WTC11 (cell line): Measurements from ENCODE around the gene DPP8. TPM values are rescaled to one million over a fixed set of nuclear protein-coding genes. Genes with fewer than 3 reads are reported as not detected.

Source experiments
- ATAC-seq: fragments of 200-7000 bp; cut with Tn5 transposase; 2 replicates; pipeline ENCODE4 v1.10.0; 2021; ENCODE audit warnings: mild to moderate bottlenecking, moderate library complexity
- CTCF ChIA-PET: fragments of 300-600 bp; sonication (Branson Sonifier 250); formaldehyde crosslinking; loops from one replicate; lab custom pipeline; 2021; ENCODE audit warnings: antibody characterized with exemption; lab: Charles Lee
- POLR2A ChIA-PET: fragments of 350-600 bp; sonication (Branson Sonifier 250); formaldehyde crosslinking; loops from one replicate; lab custom pipeline; 2021; ENCODE audit warnings: antibody characterized with exemption; lab: Charles Lee
- DNase-seq: peaks from one replicate; pipeline ENCODE4 v3.0.0; 2021; ENCODE audit warnings: low spot score
- H3K27ac Mint-ChIP-seq: 2 replicates; pipeline ENCODE4 v1.8.0; 2021; ENCODE audit warnings: mixed read lengths
- H3K27me3 Mint-ChIP-seq: 2 replicates; pipeline ENCODE4 v1.8.0; 2021; ENCODE audit warnings: low read depth, mild to moderate bottlenecking, moderate library complexity, mixed read lengths
- H3K36me3 Mint-ChIP-seq: 2 replicates; pipeline ENCODE4 v1.8.0; 2021; ENCODE audit warnings: mixed read lengths
- H3K4me1 Mint-ChIP-seq: 2 replicates; pipeline ENCODE4 v1.8.0; 2022; ENCODE audit warnings: mixed read lengths
- H3K4me3 Mint-ChIP-seq: 2 replicates; pipeline ENCODE4 v1.8.0; 2021; ENCODE audit warnings: mild to moderate bottlenecking, moderate library complexity, mixed read lengths
- H3K9me3 Mint-ChIP-seq: 2 replicates; pipeline ENCODE4 v1.8.0; 2021; ENCODE audit warnings: mixed read lengths
- ESRRA ChIP-seq: sonication (generic); formaldehyde crosslinking; IDR thresholded peaks from 2 replicates; pipeline ENCODE4 v1.8.1; 2022; ENCODE audit warnings: mild to moderate bottlenecking, missing genetic modification reagents, borderline replicate concordance
- ETV6 ChIP-seq: sonication (generic); formaldehyde crosslinking; IDR thresholded peaks from 2 replicates; pipeline ENCODE4 v1.8.1; 2022; ENCODE audit warnings: mild to moderate bottlenecking, missing genetic modification reagents
- FOXK1 ChIP-seq: sonication (generic); formaldehyde crosslinking; IDR thresholded peaks from 2 replicates; pipeline ENCODE4 v1.8.0; 2022; ENCODE audit warnings: mild to moderate bottlenecking, moderate library complexity, missing genetic modification reagents
- IRF2 ChIP-seq: sonication (generic); formaldehyde crosslinking; IDR thresholded peaks from 2 replicates; pipeline ENCODE4 v1.8.0; 2022; ENCODE audit warnings: low read depth, missing genetic modification reagents, borderline replicate concordance
- MXD4 ChIP-seq: fragments of 250-450 bp; sonication (Bioruptor Pico); IDR thresholded peaks from 2 replicates; pipeline ENCODE4 v1.8.0; 2021; ENCODE audit warnings: mild to moderate bottlenecking, moderate library complexity, borderline replicate concordance
- NR1H2 ChIP-seq: sonication (generic); formaldehyde crosslinking; IDR thresholded peaks from 2 replicates; pipeline ENCODE4 v1.9.0; 2021; ENCODE audit warnings: mild to moderate bottlenecking, moderate library complexity, missing genetic modification reagents
- NR2C2 ChIP-seq: sonication (generic); formaldehyde crosslinking; IDR thresholded peaks from 2 replicates; pipeline ENCODE4 v1.8.0; 2022; ENCODE audit warnings: mild to moderate bottlenecking, missing genetic modification reagents
- ZNF263 ChIP-seq: sonication (generic); formaldehyde crosslinking; IDR thresholded peaks from 2 replicates; pipeline ENCODE4 v1.8.1; 2022; ENCODE audit warnings: low read depth, mild to moderate bottlenecking, moderate library complexity, missing genetic modification reagents
- ZNF396 ChIP-seq: fragments of 250-450 bp; sonication (Bioruptor Pico); IDR thresholded peaks from 2 replicates; pipeline ENCODE4 v1.8.0; 2021; ENCODE audit warnings: mild to moderate bottlenecking, moderate library complexity, borderline replicate concordance
- total RNA-seq: library from RNA; stranded (reverse); gene quantifications from 3 replicates; pipeline ENCODE4 v1.2.3, GENCODE V29; 2021
- TF ChIP-seq, protein P1 (sequence below): fragments of 200-600 bp; IDR thresholded peaks from 2 replicates; pipeline ENCODE4 v1.8.0; 2022; ENCODE audit warnings: antibody characterized with exemption
- TF ChIP-seq, protein P2 (sequence below): sonication (generic); formaldehyde crosslinking; IDR thresholded peaks from 2 replicates; pipeline ENCODE4 v1.8.0; 2022; ENCODE audit warnings: missing genetic modification reagents
- TF ChIP-seq, protein P3 (sequence below): sonication (generic); formaldehyde crosslinking; conservative IDR thresholded peaks from 2 replicates; pipeline ENCODE4 v1.8.1; 2022; ENCODE audit warnings: mild to moderate bottlenecking, missing genetic modification reagents
- TF ChIP-seq, protein P4 (sequence below): sonication (generic); formaldehyde crosslinking; IDR thresholded peaks from 2 replicates; pipeline ENCODE4 v1.8.0; 2023; ENCODE audit warnings: missing genetic modification reagents
- TF ChIP-seq, protein P5 (sequence below): fragments of 250-450 bp; sonication (Bioruptor Pico); conservative IDR thresholded peaks from 2 replicates; pipeline ENCODE4 v1.9.0; 2021; ENCODE audit warnings: mild to moderate bottlenecking
- TF ChIP-seq, protein P6 (sequence below): fragments of 250-450 bp; sonication (Bioruptor Pico); IDR thresholded peaks from 2 replicates; pipeline ENCODE4 v1.8.0; 2021; ENCODE audit warnings: mild to moderate bottlenecking

DPP8 gene
- total RNA-seq, 1 experiment from 2014 or later, result 31.9 TPM

DNA sequence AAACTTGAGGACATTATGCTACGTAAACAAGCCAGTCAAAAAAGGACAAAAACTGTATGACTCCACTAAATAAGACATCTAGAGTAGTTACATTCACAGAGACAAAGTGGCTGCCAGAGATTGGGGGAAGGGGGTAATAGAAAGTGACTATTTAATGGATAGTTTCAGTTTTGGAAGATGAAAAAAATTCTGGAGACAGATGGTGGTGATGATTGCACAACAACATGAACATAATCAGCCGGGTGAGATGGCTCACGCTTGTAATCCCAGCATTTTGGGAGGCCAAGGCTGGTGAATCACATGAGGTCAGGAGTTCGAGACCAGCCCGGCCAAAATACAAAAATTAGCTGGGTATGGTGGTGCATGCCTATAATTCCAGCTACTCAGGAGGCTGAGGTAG is 40.6 kb downstream of the DPP8 start:
- H3K4me1 Mint-ChIP-seq, result no peaks in the 10 kb centered on the region
- POLR2A ChIA-PET, result no interaction called here
- H3K27ac Mint-ChIP-seq, result 0 out of 2 replicates have a peak overlapping the region, but pooled peaks have one; percentile 15
- DNase-seq (no peak), ATAC-seq (no peak)
- peaks cover 41% of the 10 kb centered on the region for H3K36me3 Mint-ChIP-seq
- TF ChIP-seq FOXK1 (no peak), IRF2 (CRISPR knock-in tag) (no peak), ETV6 (CRISPR knock-in tag) (no peak), ZNF396 (CRISPR knock-in tag) (no peak)
- TF ChIP-seq, protein P1, sequence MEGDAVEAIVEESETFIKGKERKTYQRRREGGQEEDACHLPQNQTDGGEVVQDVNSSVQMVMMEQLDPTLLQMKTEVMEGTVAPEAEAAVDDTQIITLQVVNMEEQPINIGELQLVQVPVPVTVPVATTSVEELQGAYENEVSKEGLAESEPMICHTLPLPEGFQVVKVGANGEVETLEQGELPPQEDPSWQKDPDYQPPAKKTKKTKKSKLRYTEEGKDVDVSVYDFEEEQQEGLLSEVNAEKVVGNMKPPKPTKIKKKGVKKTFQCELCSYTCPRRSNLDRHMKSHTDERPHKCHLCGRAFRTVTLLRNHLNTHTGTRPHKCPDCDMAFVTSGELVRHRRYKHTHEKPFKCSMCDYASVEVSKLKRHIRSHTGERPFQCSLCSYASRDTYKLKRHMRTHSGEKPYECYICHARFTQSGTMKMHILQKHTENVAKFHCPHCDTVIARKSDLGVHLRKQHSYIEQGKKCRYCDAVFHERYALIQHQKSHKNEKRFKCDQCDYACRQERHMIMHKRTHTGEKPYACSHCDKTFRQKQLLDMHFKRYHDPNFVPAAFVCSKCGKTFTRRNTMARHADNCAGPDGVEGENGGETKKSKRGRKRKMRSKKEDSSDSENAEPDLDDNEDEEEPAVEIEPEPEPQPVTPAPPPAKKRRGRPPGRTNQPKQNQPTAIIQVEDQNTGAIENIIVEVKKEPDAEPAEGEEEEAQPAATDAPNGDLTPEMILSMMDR, result no peak
- TF ChIP-seq, protein P2, sequence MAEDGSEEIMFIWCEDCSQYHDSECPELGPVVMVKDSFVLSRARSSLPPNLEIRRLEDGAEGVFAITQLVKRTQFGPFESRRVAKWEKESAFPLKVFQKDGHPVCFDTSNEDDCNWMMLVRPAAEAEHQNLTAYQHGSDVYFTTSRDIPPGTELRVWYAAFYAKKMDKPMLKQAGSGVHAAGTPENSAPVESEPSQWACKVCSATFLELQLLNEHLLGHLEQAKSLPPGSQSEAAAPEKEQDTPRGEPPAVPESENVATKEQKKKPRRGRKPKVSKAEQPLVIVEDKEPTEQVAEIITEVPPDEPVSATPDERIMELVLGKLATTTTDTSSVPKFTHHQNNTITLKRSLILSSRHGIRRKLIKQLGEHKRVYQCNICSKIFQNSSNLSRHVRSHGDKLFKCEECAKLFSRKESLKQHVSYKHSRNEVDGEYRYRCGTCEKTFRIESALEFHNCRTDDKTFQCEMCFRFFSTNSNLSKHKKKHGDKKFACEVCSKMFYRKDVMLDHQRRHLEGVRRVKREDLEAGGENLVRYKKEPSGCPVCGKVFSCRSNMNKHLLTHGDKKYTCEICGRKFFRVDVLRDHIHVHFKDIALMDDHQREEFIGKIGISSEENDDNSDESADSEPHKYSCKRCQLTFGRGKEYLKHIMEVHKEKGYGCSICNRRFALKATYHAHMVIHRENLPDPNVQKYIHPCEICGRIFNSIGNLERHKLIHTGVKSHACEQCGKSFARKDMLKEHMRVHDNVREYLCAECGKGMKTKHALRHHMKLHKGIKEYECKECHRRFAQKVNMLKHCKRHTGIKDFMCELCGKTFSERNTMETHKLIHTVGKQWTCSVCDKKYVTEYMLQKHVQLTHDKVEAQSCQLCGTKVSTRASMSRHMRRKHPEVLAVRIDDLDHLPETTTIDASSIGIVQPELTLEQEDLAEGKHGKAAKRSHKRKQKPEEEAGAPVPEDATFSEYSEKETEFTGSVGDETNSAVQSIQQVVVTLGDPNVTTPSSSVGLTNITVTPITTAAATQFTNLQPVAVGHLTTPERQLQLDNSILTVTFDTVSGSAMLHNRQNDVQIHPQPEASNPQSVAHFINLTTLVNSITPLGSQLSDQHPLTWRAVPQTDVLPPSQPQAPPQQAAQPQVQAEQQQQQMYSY (CRISPR knock-in tag), result no peak
- TF ChIP-seq, protein P3, sequence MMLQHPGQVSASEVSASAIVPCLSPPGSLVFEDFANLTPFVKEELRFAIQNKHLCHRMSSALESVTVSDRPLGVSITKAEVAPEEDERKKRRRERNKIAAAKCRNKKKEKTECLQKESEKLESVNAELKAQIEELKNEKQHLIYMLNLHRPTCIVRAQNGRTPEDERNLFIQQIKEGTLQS (CRISPR knock-in tag), result no peak
- TF ChIP-seq, protein P4, sequence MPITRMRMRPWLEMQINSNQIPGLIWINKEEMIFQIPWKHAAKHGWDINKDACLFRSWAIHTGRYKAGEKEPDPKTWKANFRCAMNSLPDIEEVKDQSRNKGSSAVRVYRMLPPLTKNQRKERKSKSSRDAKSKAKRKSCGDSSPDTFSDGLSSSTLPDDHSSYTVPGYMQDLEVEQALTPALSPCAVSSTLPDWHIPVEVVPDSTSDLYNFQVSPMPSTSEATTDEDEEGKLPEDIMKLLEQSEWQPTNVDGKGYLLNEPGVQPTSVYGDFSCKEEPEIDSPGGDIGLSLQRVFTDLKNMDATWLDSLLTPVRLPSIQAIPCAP (CRISPR knock-in tag), result no peak
- H3K4me3 Mint-ChIP-seq, result no peak overlapping the region
- H3K27me3 Mint-ChIP-seq, result no peaks in the 10 kb centered on the region
- CTCF ChIA-PET, result no interaction called here
- H3K9me3 Mint-ChIP-seq, result no peaks in the 10 kb centered on the region

DNA sequence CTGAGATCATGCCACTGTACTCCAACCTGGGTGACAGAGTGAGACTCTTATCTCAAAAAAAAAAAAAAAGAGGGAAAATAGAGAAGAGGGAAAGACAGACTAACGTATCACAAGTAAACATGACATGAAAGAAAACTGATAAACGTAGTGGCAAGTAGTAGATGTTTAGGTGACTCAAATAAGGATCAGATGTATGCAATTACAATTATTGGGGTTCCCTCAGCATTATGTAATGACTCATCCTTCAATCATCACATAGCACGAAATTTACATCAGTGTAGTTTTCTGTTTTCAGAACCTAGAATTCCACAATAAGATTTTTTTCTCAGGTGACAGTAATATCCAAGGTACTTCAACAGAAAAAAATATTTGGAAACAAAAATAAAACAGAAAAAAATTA is 46.6 kb downstream of the DPP8 start:
- CTCF ChIA-PET, result interaction anchor here (1.5 kb wide), 1 partner anchor 69 kb away, joined by 4 read pairs; no protein-coding TSS in a partner anchor
- peaks cover 40% of the 10 kb centered on the region for H3K36me3 Mint-ChIP-seq
- no peak for ATAC-seq

More for the DNA sequence above, 46.6 kb downstream of the DPP8 start:
- Mint-ChIP-seq H3K4me1 (no peaks in the 10 kb centered on the region), H3K27me3 (no peaks in the 10 kb centered on the region), H3K27ac (no peak overlapping the region), H3K9me3 (no peaks in the 10 kb centered on the region), H3K4me3 (no peak overlapping the region)
- TF ChIP-seq FOXK1 (no peak), NR1H2 (no peak), NR2C2 (no peak), ZNF263 (no peak), MXD4 (CRISPR knock-in tag) (no peak), ESRRA (CRISPR knock-in tag) (no peak)
- TF ChIP-seq, protein P5, sequence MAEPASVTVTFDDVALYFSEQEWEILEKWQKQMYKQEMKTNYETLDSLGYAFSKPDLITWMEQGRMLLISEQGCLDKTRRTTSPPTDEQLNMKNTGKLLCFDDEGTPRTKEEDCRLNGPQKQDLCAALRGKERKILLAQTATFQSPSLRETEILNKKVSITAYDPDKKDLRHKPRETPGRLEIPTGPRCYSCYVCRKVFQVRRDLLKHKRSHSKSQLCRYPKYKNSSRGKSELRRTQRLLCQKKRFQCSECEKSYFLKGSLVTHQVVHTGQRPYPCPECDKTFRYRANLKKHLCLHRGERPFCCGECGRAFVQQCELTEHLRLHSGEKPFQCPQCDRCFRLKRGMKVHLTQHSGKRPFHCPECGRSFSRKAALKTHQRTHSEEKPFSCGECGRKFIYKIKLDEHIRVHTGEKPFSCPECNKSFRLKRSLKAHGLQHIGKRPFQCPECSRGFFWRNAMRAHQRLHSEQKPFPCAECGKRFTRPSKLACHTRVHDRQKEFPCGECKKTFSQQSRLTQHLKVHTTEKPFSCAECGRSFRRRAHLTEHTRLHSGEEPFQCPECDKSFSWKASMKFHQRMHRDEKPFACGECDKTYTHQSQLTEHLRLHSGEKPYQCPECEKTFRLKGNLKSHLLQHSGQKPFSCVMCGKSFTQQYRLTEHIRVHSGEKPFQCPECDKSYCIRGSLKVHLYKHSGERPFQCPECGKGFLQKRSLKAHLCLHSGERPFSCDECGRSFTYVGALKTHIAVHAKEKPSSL (CRISPR knock-in tag), result no peak
- TF ChIP-seq, protein P6, sequence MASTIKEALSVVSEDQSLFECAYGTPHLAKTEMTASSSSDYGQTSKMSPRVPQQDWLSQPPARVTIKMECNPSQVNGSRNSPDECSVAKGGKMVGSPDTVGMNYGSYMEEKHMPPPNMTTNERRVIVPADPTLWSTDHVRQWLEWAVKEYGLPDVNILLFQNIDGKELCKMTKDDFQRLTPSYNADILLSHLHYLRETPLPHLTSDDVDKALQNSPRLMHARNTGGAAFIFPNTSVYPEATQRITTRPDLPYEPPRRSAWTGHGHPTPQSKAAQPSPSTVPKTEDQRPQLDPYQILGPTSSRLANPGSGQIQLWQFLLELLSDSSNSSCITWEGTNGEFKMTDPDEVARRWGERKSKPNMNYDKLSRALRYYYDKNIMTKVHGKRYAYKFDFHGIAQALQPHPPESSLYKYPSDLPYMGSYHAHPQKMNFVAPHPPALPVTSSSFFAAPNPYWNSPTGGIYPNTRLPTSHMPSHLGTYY (CRISPR knock-in tag), result no peak
- no peak for DNase-seq
- POLR2A ChIA-PET, result no interaction called here
